PC-3 (cell line): ENCODE measurements around the gene VN1R2. TPM values are rescaled to one million over a fixed set of nuclear protein-coding genes. Genes with fewer than 3 reads are reported as not detected.
"Not testable (repeated sequence)": the region's sequence is repeated elsewhere in the genome, so short reads cannot be mapped to it uniquely, and the experiment has no call there.

Source experiments
- ATAC-seq: fragments of 200-7000 bp; cut with Tn5 transposase; 2 replicates; pipeline ENCODE4 v1.9.1; 2020; ENCODE audit warnings: mild to moderate bottlenecking, moderate library complexity
- Bru-seq: library from RNA; stranded (reverse); fragments of 400-500 nt; gene quantifications from one replicate; lab custom pipeline; 2021; lab: Mats Ljungman, UMichigan
- BruChase-seq, 2 experiments: library from RNA; stranded (reverse); fragments of 400-500 nt; gene quantifications; one replicate each; lab custom pipeline; 2021; lab: Mats Ljungman, UMichigan
- BruUV-seq: library from RNA; stranded (reverse); fragments of 400-500 nt; replicated peaks from 2 replicates; lab custom pipeline; 2021; lab: Mats Ljungman, UMichigan
- CTCF ChIA-PET: fragments of 300-600 bp; sonication (Branson Sonifier 250); formaldehyde crosslinking; loops from one replicate; lab custom pipeline; 2022; ENCODE audit warnings: antibody characterized with exemption; lab: Charles Lee
- POLR2A ChIA-PET: fragments of 300-600 bp; sonication (Branson Sonifier 250); formaldehyde crosslinking; loops from one replicate; lab custom pipeline; 2022; ENCODE audit warnings: antibody characterized with exemption; ENCODE audit not compliant: unreplicated experiment; lab: Charles Lee
- DNase-seq: peaks from one replicate; pipeline ENCODE4 v3.0.0-alpha.2; 2015
- H2AFZ ChIP-seq: fragments of 300-600 bp; sonication (generic); 2 replicates; pipeline ENCODE4 v1.6.0; 2016; ENCODE audit warnings: antibody characterized with exemption, low read length
- H3F3A ChIP-seq: fragments of 300-600 bp; sonication (generic); one replicate; pipeline ENCODE4 v1.6.0; 2017; ENCODE audit warnings: antibody characterized with exemption, low read length, control low read depth, mild to moderate bottlenecking; ENCODE audit not compliant: unreplicated experiment
- H3K27ac ChIP-seq: fragments of 300-600 bp; sonication (generic); 2 replicates; pipeline ENCODE4 v1.5.1; 2016; ENCODE audit warnings: mild to moderate bottlenecking, low read length
- H3K27me3 ChIP-seq: fragments of 300-600 bp; sonication (generic); 2 replicates; pipeline ENCODE4 v1.6.1; 2016; ENCODE audit warnings: low read length, mixed read lengths
- H3K36me3 ChIP-seq: fragments of 300-600 bp; sonication (generic); 2 replicates; pipeline ENCODE4 v1.6.1; 2016; ENCODE audit warnings: low read depth, mixed run types, low read length, mixed read lengths
- H3K4me1 ChIP-seq: fragments of 300-600 bp; sonication (generic); 2 replicates; pipeline ENCODE4 v1.5.1; 2016; ENCODE audit warnings: low read length; ENCODE audit not compliant: insufficient read depth
- H3K4me2 ChIP-seq: fragments of 300-600 bp; sonication (generic); 2 replicates; pipeline ENCODE4 v1.6.0; 2016; ENCODE audit warnings: low read length
- H3K4me3 ChIP-seq: fragments of 300-600 bp; sonication (generic); 2 replicates; pipeline ENCODE4 v1.5.1; 2016; ENCODE audit warnings: mild to moderate bottlenecking, low read length, mixed read lengths
- H3K79me2 ChIP-seq: fragments of 300-600 bp; sonication (generic); 2 replicates; pipeline ENCODE4 v1.6.1; 2017; ENCODE audit warnings: low read length, mixed read lengths
- H3K9ac ChIP-seq: fragments of 300-600 bp; sonication (generic); 2 replicates; pipeline ENCODE4 v1.6.0; 2016; ENCODE audit warnings: mild to moderate bottlenecking, low read length
- H3K9me2 ChIP-seq: fragments of 300-600 bp; sonication (generic); replicated peaks from 2 replicates; pipeline ENCODE4 v1.6.1; 2016; ENCODE audit warnings: mixed run types, low read length, mixed read lengths
- H3K9me3 ChIP-seq: fragments of 300-600 bp; sonication (generic); 2 replicates; pipeline ENCODE4 v1.6.1; 2016; ENCODE audit warnings: low read length, mixed read lengths
- H4K20me1 ChIP-seq: fragments of 300-600 bp; sonication (generic); 2 replicates; pipeline ENCODE4 v1.6.1; 2016; ENCODE audit warnings: low read length, mixed read lengths
- EZH2 ChIP-seq: fragments of 300-600 bp; sonication (generic); IDR thresholded peaks from one replicate; pipeline ENCODE4 v1.6.1; 2017; ENCODE audit warnings: antibody characterized with exemption, mild to moderate bottlenecking, low read length; ENCODE audit not compliant: unreplicated experiment
- EZH2phosphoT487 ChIP-seq: fragments of 300-600 bp; sonication (generic); IDR thresholded peaks from 2 replicates; pipeline ENCODE4 v1.6.1; 2018; ENCODE audit warnings: mild to moderate bottlenecking, antibody characterized with exemption, low read length, borderline replicate concordance
- intact Hi-C: fragments of 100-400 bp; cut with micrococcal nuclease; formaldehyde crosslinking; loops from 2 replicates; pipeline ENCODE4 v1.9.0; 2023
- long read RNA-seq: library from polyadenylated mRNA; unstranded; transcript quantifications from one replicate; pipeline ENCODE4 v2.0.0, GENCODE V29; 2021; ENCODE audit not compliant: unreplicated experiment
- total RNA-seq: library from RNA; depleted of rRNA; stranded (reverse); fragments of >200 nt; gene quantifications from 2 replicates; pipeline ENCODE4 v1.2.3, GENCODE V29; 2014; rRNA removed
- TF ChIP-seq, protein P1 (sequence below): fragments of 300-600 bp; sonication (generic); conservative IDR thresholded peaks from 2 replicates; pipeline ENCODE4 v1.5.1; 2017; ENCODE audit warnings: antibody characterized with exemption, low read depth, mild to moderate bottlenecking, low read length

Gene VN1R2, protein sequence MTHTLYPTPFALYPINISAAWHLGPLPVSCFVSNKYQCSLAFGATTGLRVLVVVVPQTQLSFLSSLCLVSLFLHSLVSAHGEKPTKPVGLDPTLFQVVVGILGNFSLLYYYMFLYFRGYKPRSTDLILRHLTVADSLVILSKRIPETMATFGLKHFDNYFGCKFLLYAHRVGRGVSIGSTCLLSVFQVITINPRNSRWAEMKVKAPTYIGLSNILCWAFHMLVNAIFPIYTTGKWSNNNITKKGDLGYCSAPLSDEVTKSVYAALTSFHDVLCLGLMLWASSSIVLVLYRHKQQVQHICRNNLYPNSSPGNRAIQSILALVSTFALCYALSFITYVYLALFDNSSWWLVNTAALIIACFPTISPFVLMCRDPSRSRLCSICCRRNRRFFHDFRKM
- total RNA-seq: not detected in 2 replicates
- percentile 35 among the genes with signal in this experiment for Bru-seq, nascent RNA
- percentile 20 among the genes with signal in this experiment for BruChase-seq, experiment 1, labeled RNA remaining after a 6-hour chase
- percentile 19 among the genes with signal in this experiment for BruChase-seq, experiment 2, labeled RNA remaining after a 2-hour chase
- long read RNA-seq: 0 reads

DNA sequence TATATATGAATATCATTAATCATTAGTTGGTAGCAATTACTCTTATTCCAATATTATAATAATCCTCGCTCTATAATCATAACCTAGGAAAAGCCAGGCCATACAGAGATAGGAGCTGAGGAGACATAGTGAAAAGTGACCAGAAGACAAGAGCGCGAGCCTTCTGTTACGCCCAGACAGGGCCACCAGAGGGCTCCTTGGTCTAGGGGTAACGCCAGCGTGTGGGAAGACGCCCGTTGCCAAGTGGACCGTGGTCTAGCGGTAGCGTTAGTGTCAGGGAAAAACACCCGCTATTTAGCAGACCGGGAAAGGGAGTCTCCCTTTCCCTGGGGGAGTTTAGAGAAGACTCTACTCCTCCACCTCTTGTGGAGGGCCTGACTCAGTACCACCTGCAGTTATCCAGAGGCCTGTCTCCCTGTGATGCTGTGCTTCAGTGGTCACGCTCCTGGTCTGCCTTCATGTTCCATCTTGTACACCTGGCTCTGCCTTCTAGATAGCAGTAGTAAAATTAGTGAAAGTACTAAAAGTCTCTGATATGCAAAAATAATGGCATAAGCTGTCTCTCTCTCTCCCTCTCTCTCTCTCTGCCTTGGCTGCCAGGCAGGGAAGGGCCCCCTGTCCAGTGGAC, at the start of gene VN1R2:
Gene VN1R2, plus strand, starts transcription at position 578 of the 628 bp plus-strand sequence. CDS start 84 bp downstream, outside the sequence.
- H3K9ac ChIP-seq, POLR2A ChIA-PET, H4K20me1 ChIP-seq, H3K27me3 ChIP-seq, H3K4me1 ChIP-seq, H2AFZ ChIP-seq, BruUV-seq, CTCF ChIA-PET, H3K79me2 ChIP-seq, H3K4me2 ChIP-seq, H3K4me3 ChIP-seq, intact Hi-C loops, ATAC-seq, H3K27ac ChIP-seq, DNase-seq, H3F3A ChIP-seq, H3K9me2 ChIP-seq, H3K36me3 ChIP-seq: not testable (repeated sequence)
- H3K9me3 ChIP-seq: peaks cover 50% of the 10 kb centered on the region

- H2AFZ ChIP-seq, BruUV-seq, H3K27me3 ChIP-seq, H3K4me1 ChIP-seq, CTCF ChIA-PET, DNase-seq, H3K4me3 ChIP-seq, H4K20me1 ChIP-seq, H3K9ac ChIP-seq, intact Hi-C loops, H3F3A ChIP-seq, H3K4me2 ChIP-seq, H3K27ac ChIP-seq, POLR2A ChIA-PET, H3K79me2 ChIP-seq, ATAC-seq, H3K9me2 ChIP-seq: not testable (repeated sequence)
- Histone ChIP-seq H3K9me3 (peaks cover 54% of the 10 kb centered on the region), H3K36me3 (peaks cover 60% of the 10 kb centered on the region)
Measured at GRCh38 chr19:53211554-53211953, 46.5 kb upstream of the VN1R2 start.

GRCh38 chr19:53212703-53213320, 45.3 kb upstream of the VN1R2 start:
- H4K20me1 ChIP-seq: no peaks in the 10 kb centered on the region
- H3K9me2 ChIP-seq: no peaks in the 10 kb centered on the region
- ATAC-seq (no peak), DNase-seq (peak; percentile 21)
- no peaks in the 10 kb centered on the region for H3K27me3 ChIP-seq
- H3F3A ChIP-seq: no peaks in the 10 kb centered on the region
- TF ChIP-seq, protein P1, sequence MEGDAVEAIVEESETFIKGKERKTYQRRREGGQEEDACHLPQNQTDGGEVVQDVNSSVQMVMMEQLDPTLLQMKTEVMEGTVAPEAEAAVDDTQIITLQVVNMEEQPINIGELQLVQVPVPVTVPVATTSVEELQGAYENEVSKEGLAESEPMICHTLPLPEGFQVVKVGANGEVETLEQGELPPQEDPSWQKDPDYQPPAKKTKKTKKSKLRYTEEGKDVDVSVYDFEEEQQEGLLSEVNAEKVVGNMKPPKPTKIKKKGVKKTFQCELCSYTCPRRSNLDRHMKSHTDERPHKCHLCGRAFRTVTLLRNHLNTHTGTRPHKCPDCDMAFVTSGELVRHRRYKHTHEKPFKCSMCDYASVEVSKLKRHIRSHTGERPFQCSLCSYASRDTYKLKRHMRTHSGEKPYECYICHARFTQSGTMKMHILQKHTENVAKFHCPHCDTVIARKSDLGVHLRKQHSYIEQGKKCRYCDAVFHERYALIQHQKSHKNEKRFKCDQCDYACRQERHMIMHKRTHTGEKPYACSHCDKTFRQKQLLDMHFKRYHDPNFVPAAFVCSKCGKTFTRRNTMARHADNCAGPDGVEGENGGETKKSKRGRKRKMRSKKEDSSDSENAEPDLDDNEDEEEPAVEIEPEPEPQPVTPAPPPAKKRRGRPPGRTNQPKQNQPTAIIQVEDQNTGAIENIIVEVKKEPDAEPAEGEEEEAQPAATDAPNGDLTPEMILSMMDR: no peak
- no peak for TF ChIP-seq EZH2
- no peak for TF ChIP-seq EZH2phosphoT487
- ChIA-PET CTCF (no interaction called here), POLR2A (no interaction called here)
- no peak overlapping the region for H3K9ac ChIP-seq
- no peak overlapping the region for H3K4me2 ChIP-seq
- H2AFZ ChIP-seq: no peak overlapping the region
- no peaks in the 10 kb centered on the region for H3K79me2 ChIP-seq
- no peak overlapping the region for H3K27ac ChIP-seq
- peaks cover 60% of the 10 kb centered on the region for H3K36me3 ChIP-seq
- intact Hi-C loops: no loop called here
- no TSS peak for BruUV-seq
- H3K9me3 ChIP-seq: peaks cover 65% of the 10 kb centered on the region
- H3K4me3 ChIP-seq: no peak overlapping the region
- H3K4me1 ChIP-seq: no peaks in the 10 kb centered on the region

DNA sequence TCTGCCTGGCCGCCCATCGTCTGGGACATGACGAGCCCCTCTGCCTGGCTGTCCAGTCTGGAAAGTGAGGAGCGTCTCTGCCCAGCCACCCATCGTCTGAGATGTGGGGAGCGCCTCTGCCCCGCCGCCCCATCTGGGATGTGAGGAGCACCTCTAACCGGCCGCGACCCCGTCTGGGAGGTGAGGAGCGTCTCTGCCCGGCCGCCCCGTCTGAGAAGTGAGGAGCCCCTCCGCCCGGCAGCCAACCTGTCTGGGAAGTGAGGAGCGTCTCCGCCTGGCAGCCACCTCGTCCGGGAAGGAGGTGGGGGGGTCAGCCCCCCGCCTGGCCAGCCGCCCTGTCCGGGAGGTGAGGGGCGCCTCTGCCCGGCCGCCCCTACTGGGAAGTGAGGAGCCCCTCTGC, 35.4 kb upstream of the VN1R2 start:
- H3K79me2 ChIP-seq, H3K9ac ChIP-seq, H2AFZ ChIP-seq, intact Hi-C loops, H3K4me3 ChIP-seq, H3K27me3 ChIP-seq, CTCF ChIA-PET, H3K4me2 ChIP-seq, H3K27ac ChIP-seq, DNase-seq, H3K4me1 ChIP-seq, H3K9me2 ChIP-seq, POLR2A ChIA-PET, H4K20me1 ChIP-seq, BruUV-seq, H3F3A ChIP-seq, ATAC-seq: not testable (repeated sequence)
- H3K9me3 ChIP-seq: peaks cover 52% of the 10 kb centered on the region
- H3K36me3 ChIP-seq: peaks cover 14% of the 10 kb centered on the region; the same call in 1 of the 2 replicates
